Mucosa of rectum (tissue), 2 donors: ENCODE measurements around the gene ESM1.
"Not testable (repeated sequence)": the region's sequence is repeated elsewhere in the genome, so short reads cannot be mapped to it uniquely, and the experiment has no call there.

ENCODE experiments used
- H3K27ac ChIP-seq, 2 donors: one replicate each; pipeline ENCODE4 v1.7.0; 2013; ENCODE audit warnings: inconsistent platforms in 2 of 2, low read depth in 2 of 2, low read length in 2 of 2
- H3K27me3 ChIP-seq, 2 donors: one replicate each; pipeline ENCODE4 v1.7.0; 2013; ENCODE audit warnings: low read length in 2 of 2; ENCODE audit not compliant: control insufficient read depth in 2 of 2, insufficient read depth in 2 of 2
- H3K36me3 ChIP-seq, 2 donors: one replicate each; pipeline ENCODE4 v1.7.0; 2013; ENCODE audit warnings: low read length in 2 of 2; ENCODE audit not compliant: control insufficient read depth in 2 of 2, insufficient read depth in 2 of 2
- H3K4me1 ChIP-seq, 2 donors: one replicate each; pipeline ENCODE4 v1.7.0; 2013; ENCODE audit warnings: low read length in 2 of 2, mild to moderate bottlenecking in 1 of 2; ENCODE audit not compliant: control insufficient read depth in 2 of 2, insufficient read depth in 2 of 2
- H3K4me3 ChIP-seq, 2 donors: one replicate each; pipeline ENCODE4 v1.7.0; 2013; ENCODE audit warnings: low read length in 2 of 2
- H3K9ac ChIP-seq, 2 donors: one replicate each; pipeline ENCODE4 v1.7.0; 2013; ENCODE audit warnings: low read length in 2 of 2, low read depth in 1 of 2, mild to moderate bottlenecking in 1 of 2
- H3K9me3 ChIP-seq, 2 donors: one replicate each; pipeline ENCODE4 v1.7.0; 2013; ENCODE audit warnings: low read length in 2 of 2; ENCODE audit not compliant: control insufficient read depth in 2 of 2
- donor health status: healthy.
- donor health status: Normal muscosa, but diverticular disease.

Gene ESM1

DNA sequence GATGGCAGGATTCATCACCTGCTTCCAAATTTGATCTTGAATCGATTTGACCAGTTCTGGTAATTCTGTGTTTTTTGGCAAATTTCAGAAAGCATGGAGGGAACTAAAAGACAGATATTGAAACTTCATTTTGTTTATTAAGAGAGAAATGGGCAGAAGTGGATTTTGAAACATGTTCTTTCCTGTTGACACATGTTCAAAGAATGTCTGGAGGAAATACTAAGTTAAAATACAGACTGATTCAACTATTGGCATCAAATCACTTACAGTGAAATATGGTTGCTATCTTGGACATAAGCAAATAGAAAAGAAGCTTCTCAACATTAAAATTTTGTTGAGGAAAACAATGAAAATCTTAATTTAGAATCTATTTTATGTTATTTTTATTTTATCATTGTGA lies 19.3 kb upstream of the ESM1 start:
- Histone ChIP-seq H3K9ac (no peak overlapping the region), H3K27me3 (no peaks in the 10 kb centered on the region), H3K36me3 (no peaks in the 10 kb centered on the region), H3K9me3 (no peaks in the 10 kb centered on the region), H3K27ac (no peak overlapping the region), H3K4me3 (no peak overlapping the region), H3K4me1 (no peaks in the 10 kb centered on the region)

DNA sequence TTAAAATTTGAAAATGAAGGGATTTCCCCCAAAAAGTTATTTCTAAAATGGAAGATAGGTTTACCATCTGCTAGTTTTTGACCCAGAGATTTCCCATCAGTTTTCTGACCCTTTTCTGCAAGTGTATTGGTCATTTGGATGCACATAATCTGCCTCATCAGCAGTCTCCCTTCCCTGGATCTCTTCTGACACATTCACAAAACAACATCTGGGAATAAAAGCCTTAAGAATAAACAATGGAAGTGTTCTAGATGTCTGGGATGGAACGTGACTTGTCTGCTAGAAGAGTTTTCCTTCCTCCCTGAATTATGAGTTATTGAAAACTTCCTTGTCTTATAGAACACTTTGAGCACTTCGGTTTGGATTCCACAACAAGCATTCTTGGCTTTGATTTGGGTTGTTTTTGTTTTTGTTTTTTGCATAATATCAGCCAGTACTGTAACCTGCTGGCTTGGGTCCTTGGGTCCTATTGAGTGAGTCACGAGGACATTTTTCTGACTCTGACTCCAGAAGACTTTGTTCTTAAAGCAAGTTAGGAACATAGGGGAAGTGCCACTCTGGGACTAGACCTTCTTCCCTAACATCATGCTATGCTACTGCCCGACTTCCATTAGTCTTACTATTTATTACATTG lies 18.2 kb upstream of the ESM1 start:
- H3K9me3 ChIP-seq: no peaks in the 10 kb centered on the region
- H3K9ac ChIP-seq: no peak overlapping the region
- no peaks in the 10 kb centered on the region for H3K27me3 ChIP-seq
- H3K27ac ChIP-seq: no peak overlapping the region
- no peaks in the 10 kb centered on the region for H3K4me1 ChIP-seq
- no peak overlapping the region for H3K4me3 ChIP-seq
- H3K36me3 ChIP-seq: no peaks in the 10 kb centered on the region

DNA sequence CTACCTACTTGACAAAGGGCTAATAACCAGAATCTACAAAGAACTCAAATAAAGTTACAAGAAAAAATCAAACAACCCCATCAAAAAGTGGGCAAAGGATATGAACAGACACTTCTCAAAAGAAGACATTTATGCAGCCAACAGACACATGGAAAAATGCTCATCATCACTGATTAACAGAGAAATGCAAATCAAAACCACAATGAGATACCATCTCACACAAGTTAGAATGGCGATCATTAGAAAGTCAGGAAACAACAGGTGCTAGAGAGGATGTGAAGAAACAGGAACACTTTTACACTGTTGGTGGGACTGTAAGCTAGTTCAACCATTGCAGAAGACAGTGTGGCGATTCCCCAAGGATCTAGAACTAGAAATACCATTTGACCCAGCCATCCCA lies 16.8 kb upstream of the ESM1 start:
- not testable (repeated sequence) for H3K27ac ChIP-seq, H3K4me3 ChIP-seq, H3K9ac ChIP-seq, H3K4me1 ChIP-seq, H3K27me3 ChIP-seq, H3K36me3 ChIP-seq, H3K9me3 ChIP-seq

DNA sequence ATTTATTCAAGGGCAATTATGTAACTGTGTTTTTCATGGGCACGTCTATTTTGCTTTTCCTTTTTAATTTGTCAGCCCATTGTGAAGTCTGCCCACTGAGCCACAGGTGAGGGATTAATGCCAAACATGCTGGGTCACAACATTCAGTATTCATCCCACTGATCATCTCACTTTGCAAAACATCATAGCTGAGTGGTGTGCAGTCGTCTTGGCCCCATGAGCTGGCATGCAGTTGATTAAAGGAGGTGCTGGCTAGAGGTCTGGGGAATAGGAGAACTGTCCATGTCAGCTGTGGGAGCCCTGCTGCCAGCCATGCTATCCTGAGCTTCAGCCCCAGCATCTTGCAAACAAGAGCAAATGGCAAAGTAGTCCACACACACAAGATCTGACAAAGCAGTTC lies 11.7 kb upstream of the ESM1 start:
- no peak overlapping the region for H3K27ac ChIP-seq
- H3K9ac ChIP-seq: no peak overlapping the region
- H3K27me3 ChIP-seq: no peaks in the 10 kb centered on the region
- H3K9me3 ChIP-seq: no peaks in the 10 kb centered on the region
- no peaks in the 10 kb centered on the region for H3K4me1 ChIP-seq
- H3K36me3 ChIP-seq: no peaks in the 10 kb centered on the region
- no peak overlapping the region for H3K4me3 ChIP-seq

DNA sequence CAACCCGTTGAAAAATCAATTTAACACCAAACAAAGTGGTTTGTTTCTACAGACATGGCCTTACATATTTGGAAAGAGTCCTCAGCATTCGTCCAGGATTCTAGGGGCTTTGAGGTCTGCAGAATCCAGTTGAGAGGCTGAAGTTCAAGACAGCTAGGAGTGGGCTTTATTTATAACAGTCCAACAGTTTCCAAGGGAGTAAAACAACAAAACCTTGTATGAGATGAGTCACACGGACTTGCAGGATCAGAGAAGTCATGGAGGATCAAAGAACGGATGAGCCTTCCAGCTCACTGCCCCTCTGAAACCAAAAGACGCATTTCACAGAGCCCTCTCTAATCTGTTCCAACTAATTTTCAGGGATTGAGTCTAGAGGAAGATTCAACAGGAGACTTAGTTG lies 11.1 kb upstream of the ESM1 start:
- H3K9me3 ChIP-seq: no peaks in the 10 kb centered on the region
- H3K27ac ChIP-seq: no peak overlapping the region
- no peaks in the 10 kb centered on the region for H3K36me3 ChIP-seq
- no peak overlapping the region for H3K9ac ChIP-seq
- no peaks in the 10 kb centered on the region for H3K27me3 ChIP-seq
- no peak overlapping the region for H3K4me3 ChIP-seq
- no peaks in the 10 kb centered on the region for H3K4me1 ChIP-seq

DNA sequence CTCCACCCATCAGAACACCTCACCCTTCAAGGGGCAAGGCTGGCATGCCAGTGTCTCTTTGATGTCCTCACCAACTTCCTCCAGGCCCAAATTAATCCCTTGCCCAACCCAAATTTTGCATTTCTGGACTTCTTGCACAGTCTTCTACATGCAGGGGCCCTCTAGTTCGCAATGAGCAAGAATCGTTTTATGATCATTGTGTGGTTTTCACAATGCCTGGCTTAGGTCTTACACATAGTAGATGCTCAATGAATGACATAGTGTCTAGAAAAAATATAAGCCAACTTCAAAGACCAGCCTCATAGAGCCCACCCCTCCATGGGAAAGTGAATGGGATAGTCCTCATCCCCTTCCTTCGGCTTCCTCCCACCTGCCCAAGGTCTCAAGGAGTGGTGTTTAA lies 9.8 kb upstream of the ESM1 start:
- Histone ChIP-seq H3K36me3 (no peaks in the 10 kb centered on the region), H3K4me3 (no peak overlapping the region), H3K9ac (no peak overlapping the region), H3K9me3 (no peaks in the 10 kb centered on the region), H3K27me3 (no peaks in the 10 kb centered on the region), H3K27ac (no peak overlapping the region), H3K4me1 (no peaks in the 10 kb centered on the region)

DNA sequence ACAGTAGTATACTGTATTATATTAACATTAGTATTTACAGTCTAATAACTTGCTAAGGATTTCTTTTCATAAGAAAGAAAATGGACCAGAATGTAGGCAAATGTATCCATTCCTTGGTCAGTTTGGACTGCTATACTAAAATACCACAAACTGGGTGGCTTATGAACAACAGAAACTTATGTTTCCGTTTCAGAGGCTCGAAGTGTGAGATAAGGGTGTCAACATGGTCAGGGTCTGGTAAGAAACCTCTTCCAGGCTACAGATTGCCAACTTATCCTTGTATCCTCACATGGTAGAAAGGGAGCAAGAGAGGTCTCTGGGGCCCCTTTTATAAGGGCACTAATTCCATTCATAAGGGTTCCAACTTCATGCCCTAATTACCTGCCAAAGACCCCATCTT lies 9.2 kb upstream of the ESM1 start:
- Histone ChIP-seq H3K4me3 (no peak overlapping the region), H3K27ac (no peak overlapping the region), H3K27me3 (no peaks in the 10 kb centered on the region), H3K36me3 (no peaks in the 10 kb centered on the region), H3K9ac (no peak overlapping the region), H3K4me1 (no peaks in the 10 kb centered on the region), H3K9me3 (no peaks in the 10 kb centered on the region)

DNA sequence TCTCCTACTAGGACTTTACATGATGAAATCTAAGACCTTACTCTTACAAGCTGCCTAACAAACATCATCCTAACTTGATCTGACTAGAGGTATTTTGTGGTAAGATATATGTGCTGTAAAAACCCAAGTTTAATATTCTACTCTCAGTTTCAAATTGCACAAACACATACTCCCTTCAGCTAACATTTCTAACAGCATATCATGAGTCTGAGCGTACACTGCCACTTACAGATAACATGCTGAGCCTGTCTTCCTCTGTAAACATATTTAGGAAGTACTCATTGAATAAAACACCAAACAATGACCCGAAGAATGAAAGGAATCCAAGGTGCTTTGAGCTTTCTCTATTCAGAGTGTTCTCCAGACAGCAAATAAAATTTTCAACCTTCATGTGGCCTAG lies 7.9 kb upstream of the ESM1 start:
- Histone ChIP-seq H3K9ac (no peak overlapping the region), H3K4me3 (no peak overlapping the region), H3K27me3 (no peaks in the 10 kb centered on the region), H3K27ac (no peak overlapping the region), H3K4me1 (no peaks in the 10 kb centered on the region), H3K36me3 (no peaks in the 10 kb centered on the region), H3K9me3 (no peaks in the 10 kb centered on the region)

DNA sequence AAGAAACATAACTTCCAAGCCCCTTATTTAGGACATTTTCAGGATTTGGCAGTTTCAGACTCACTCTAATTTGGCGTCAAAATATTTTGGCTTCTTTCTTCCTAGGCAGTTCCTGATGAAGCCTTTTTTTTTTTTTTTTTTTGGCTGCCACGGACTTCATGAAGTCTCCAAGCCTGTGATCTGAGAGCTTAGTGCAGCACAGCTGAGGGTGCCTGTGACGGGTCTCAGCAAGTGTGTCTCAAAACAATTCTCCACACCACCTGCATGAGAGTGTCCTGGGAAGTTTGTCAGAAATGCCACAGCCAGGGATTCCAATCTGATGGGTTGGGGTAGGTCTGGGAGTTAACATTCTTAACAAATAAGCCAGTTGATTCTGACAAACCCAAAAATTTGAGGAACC lies 6.0 kb upstream of the ESM1 start:
- no peak overlapping the region for H3K27ac ChIP-seq
- no peak overlapping the region for H3K9ac ChIP-seq
- H3K36me3 ChIP-seq: no peaks in the 10 kb centered on the region
- H3K27me3 ChIP-seq: no peaks in the 10 kb centered on the region
- no peaks in the 10 kb centered on the region for H3K4me1 ChIP-seq
- H3K4me3 ChIP-seq: no peak overlapping the region
- H3K9me3 ChIP-seq: no peaks in the 10 kb centered on the region

DNA sequence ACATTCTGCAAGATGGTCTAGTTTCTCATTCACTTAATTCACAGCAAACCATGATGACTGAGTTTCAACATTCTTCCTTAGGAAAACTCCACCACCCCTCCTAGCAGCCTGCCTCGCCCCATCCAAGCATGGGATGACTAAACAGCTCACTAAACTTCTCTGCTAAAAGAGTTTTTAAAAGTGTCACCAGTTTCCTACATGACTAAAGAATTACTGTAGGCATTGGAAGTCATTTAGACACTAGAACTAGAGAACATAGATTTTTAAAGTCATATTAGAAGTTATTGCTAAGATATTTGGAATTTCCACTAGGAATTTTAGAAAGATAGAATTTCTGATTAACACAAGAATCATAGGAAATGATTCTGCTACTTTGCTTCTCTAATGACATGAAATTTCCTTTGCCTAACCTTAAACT lies 5.5 kb upstream of the ESM1 start:
- no peaks in the 10 kb centered on the region for H3K36me3 ChIP-seq
- H3K4me3 ChIP-seq: no peak overlapping the region
- H3K9ac ChIP-seq: no peak overlapping the region
- no peaks in the 10 kb centered on the region for H3K9me3 ChIP-seq
- H3K27ac ChIP-seq: no peak overlapping the region
- H3K27me3 ChIP-seq: no peaks in the 10 kb centered on the region
- no peaks in the 10 kb centered on the region for H3K4me1 ChIP-seq

DNA sequence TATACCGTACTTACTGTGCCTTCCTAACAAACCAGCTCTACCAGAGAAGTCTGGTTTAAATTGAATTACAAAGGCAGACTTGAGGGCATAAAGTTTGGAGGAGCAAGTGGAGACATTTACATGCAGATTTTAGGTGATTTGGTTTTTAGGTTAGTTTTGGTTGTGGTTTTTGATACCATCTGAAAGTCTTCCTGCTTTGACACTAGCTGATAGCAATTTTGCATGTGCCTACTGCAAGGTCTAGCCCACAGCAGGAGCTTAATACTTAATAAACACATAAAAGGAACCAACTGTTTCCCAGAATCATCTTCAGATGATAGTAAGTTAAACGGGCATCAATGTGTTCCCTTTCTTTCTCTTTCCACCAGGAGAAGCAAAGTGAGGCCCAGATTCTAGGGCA lies 3.4 kb upstream of the ESM1 start:
- H3K9ac ChIP-seq: no peak overlapping the region
- no peaks in the 10 kb centered on the region for H3K36me3 ChIP-seq
- no peaks in the 10 kb centered on the region for H3K27me3 ChIP-seq
- H3K9me3 ChIP-seq: no peaks in the 10 kb centered on the region
- H3K27ac ChIP-seq: no peak overlapping the region
- H3K4me3 ChIP-seq: no peak overlapping the region
- H3K4me1 ChIP-seq: no peaks in the 10 kb centered on the region
